ENCODE results near the gene RBM38.

RBM38 gene

DNA sequence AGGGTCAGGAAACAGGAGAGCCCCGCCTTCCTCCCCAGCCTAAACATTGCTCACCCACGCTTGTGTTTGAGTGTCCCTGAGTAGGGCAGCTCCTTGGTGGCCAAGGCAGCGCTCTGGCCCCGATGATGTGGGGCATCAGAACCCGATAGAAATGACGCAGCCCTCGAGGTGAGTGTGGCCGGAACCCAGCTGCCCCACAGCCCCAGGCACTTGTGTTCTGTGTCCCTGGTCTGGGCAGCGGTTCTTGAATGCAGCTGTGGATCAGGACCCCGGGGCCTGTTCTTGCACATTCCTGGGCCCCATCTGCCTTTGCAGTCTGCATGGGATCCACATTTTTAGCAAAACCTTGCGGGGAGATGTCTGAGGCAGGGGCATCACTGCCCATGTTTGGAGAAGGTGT lies 12.8 kb downstream of the RBM38 start:
- DNase-seq: no peak

DNA sequence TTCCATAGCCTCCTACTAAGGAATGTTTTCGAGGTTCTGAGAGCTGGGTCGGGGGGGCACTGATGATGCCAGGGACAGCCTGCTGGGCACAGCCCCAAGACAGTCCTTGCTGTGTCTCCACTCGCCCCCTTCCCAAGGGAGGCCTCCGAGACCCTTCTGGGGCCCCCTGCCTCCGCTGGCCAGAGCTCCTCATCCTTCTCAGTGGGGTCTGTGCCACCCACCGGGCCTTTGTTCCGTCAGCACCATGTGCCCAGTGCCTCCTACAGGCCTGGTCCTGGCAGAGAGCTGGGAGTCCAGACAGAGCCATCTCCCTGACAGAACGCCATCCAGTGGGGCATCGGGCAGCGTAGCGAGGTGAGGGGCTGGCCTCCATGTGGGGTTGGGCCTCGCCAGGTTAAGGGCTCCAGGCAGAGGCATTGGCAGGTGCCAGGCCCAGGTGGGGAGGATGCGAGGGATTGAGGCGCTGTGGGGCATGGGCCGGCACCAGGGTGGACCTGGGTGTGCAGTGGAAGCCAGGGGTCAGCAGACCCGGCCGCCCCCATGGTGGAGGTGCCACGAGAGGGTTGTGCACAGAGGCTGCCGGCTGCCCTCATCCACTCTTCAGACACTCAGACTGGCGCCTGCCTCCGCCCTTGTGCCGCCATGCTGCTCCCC lies 13.3 kb downstream of the RBM38 start:
- DNase-seq: no peak

GRCh38 chr20:57405236-57406016 lies 14.2 kb downstream of the RBM38 start:
- no peak for DNase-seq

GRCh38 chr20:57407541-57407956 lies 16.4 kb downstream of the RBM38 start:
- DNase-seq: no peak

- no peak for DNase-seq
Measured at GRCh38 chr20:57408131-57408530, 16.9 kb downstream of the RBM38 start.

- no peak for DNase-seq
Measured at GRCh38 chr20:57408536-57409233, 17.5 kb downstream of the RBM38 start.

DNA sequence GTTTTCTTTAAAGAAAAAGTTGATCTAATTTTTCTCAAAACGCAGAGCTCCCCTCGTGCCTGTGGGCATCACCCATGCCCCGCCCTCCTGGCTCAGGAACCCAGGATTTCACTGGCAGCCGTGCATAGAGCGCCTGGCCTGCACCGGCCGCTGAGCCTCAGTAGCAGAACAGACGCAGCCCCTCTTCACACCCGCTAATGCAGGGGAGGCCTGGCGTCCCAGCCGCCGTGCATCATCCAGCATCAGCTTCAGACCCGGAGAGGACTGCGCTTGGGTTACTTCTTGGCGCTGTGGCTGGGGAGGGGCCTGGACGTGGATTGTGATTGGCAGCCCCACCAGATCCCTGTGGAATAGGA lies 18.1 kb downstream of the RBM38 start:
- DNase-seq: no peak

GRCh38 chr20:57409672-57410397 lies 18.6 kb downstream of the RBM38 start:
- no peak for DNase-seq

DNA sequence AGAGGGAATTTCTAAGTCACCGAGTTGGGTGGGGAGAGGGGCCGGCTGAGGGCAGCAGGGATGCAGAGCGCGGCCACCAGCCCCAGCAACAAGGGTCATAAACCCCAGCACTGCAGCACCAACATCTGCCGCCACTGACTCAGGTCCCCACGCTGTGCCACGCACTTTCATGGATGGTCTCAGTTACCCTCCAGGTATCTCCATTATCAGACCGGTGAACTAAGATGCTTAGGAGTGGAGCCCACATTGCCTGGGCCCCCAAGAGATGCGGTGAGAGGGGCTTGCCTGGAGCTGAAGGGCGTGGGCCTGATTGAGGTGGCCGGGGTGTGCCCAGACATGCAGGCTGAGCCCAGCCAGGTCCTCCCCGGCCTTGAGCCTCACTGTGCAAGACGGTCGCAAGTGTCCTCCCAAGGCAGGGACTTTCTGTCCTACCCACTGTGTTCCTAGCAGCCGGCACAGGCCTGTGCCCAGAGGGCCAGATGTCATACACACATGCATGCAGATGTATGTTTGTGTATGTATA lies 19.3 kb downstream of the RBM38 start:
- no peak for DNase-seq

DNA sequence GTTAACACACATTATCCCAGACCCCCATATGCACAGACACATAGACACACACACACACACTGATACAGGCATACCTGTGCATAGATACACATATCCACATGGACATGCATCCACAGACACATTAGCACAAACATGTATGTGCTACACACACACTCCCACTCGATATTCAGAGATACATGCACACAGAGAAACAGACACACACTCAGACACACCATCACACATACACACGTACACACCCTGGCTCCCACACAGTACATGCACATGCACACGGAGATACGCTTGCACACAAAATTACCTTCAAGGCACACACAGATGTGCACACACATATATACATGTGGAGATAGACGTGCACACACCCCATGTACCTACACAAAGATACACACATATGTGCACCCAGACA lies 19.7 kb downstream of the RBM38 start:
- no peak for DNase-seq

DNA sequence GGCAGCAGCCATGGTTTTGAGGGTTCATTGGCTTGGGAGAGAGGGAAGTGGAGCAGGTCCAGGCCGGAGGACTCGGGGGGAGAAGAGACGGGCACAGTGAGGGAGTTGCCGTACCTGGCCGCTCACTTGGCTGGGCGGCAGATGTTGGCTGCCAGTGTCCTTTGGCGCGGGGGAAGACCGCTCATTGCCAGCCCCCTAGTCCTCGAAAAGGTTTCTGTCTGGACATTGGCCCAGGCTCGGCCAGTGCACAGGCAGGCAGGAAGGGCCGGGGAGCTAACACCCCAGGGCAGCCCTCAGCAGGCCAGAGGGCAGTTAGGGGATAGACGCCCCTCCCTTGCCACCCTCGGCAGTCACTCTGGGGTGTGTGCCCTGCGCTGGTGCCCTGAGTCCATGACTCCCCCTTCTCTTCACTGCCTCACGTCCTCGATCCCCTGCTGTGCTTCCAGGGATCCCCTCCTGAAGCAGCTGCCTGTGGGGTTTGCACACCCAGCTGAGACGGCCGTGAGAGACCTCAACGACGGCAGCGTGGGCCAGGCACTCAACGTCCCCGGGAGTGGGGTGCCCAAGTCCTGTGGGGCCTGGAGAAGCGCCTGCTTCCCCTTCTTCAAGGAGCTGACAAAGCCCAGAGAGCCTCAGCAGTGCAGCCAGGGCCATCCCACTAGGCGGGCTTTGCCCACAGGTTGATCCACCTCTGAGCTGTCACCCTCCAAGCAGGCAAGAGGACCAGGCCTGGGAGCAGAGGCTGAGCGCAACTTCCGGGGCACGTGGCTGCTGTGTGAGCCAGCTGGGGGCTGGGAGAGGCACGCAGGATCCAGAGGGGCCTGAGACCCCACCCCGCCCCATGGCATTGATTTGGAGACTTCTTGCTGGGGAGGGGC lies 20.4 kb downstream of the RBM38 start:
- DNase-seq: no peak

DNA sequence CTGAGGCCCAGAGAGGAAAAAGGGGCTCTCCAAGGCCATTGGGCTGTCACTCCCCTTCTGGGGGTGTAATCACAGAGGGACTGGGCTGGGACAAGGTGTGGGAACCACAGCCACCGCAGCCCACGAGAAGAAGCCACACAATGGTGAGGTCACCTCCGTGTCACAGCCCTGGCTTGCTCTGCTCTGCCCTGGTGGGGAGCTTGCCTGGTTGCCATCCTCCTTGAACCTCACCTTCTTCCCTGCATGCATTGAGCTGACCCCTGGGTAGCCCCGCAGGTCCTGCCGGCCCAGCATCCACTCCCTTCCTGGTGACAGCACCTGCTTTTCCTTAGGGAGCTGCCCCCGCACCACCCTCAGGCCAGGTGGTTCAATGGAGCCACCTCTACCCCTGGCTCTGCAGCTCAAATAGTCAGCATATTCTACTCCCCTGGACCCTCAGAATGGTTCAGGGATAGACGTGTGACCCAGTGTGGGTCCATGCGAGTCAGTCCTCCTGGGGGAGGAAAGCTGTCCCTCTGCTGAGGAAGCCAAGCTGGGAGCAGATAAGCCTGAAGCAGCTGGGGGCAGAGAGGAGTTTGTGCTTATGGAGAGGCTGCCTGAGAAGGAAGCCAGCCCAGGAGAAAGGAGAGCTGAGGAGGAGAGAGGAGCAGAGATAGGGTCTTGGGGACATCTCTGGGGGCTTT lies 21.3 kb downstream of the RBM38 start:
- DNase-seq: no peak

DNA sequence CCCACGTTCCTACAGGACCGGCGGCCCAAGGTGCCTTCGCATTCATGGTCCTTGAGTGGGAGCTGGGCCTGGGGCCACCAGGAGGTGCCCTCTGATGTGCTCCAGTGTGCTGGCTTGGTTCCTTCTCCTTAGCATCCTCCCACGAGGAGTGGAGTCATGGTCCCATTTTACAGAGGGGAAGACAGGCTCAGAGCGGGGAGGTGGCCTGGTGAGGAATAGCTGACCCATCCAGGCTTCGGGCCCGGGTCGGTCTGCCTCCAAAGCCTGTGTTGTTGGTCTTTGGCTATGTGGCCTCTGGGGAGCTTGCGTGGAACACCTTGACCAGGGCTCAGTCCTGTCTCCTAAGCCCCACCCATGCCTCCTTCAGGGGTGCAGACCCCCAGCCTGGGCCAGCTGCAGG lies 22.8 kb downstream of the RBM38 start:
- no peak for DNase-seq

DNA sequence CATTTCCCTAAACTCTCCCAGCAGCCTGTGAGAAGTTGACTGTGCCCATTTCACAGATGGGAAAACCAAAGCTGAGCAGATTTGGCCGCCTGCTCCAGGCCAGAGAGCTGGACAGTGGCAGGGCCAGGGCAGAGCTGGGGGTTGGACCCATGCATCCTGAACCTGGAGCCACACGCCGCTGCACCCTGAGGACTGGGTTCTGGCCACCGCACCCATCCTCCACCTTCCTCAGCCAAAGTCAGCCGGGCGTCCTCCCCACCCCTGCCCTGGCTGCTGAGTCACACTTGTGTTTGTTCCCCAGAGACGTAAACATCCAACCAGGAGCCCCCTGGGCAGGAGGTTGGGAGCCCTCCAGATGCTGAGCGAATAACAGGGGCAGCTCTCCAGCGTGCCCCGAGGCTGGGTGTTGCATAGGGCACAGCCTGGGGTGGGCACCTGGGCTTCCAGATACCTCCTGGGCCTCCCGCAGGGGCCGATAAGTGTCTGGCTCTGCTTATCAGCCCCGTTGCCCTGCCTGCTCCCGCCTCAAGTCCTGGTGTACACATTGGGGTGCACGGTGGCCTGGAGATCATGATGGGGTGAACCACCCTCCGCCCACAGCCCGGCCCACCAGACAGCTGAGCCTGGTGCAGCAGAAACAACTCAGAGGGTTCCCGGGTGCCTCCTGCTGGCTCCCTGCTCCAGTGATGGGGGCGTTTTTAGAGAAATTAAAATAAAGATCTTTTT lies 23.8 kb downstream of the RBM38 start:
- no peak for DNase-seq

DNA sequence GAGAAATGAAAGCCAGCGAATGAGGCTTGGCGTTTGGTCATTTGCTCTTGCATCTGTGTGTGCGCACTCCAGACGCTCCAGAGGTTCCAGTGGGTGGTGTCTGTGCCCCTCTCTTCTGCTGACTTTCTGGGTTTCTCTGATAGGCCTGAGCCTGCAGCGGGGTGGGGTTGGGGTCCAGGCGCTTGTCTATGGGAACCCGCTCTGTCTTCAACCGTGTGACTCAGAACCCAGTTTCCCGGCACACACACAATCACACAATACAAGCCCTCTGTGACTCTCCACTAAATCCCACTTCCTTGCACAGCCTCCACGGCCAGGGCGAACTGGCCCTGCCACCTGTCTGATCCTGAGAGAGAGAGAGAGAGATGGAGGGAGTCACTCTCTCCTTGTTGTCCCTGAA lies 24.6 kb downstream of the RBM38 start:
- no peak for DNase-seq

- DNase-seq: no peak
Measured at GRCh38 chr20:57416296-57417022, 25.3 kb downstream of the RBM38 start.

DNA sequence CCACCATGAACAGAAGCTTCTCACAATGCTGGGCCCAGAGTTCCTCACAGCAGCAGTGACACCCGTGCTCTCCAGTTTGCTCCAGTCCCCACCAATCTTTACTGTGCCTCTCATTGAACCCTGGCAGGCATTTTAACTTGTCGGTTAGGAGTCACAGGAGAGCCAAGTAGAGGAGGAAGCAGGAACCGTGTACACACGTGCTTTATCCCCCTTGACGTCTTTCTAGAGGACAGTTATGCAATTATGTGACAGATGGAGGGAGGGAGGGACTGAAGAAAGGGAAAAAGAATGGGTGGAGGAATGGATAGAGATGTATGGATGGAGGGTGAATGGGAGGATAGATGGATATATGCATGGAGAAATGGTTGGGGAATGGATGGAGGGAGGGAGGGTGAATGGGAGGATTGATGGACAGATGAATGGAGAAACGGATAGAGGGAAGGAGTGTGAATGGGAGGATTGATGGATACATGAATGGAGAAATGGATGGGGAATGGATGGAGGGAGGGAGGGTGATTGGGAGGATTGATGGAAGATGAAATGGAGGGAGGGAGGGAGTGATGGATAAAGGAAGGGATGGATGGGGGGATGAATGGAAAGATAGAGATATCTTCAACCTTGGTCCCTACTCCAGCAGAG lies 26.0 kb downstream of the RBM38 start:
- DNase-seq: no peak

GRCh38 chr20:57417830-57418780 lies 26.9 kb downstream of the RBM38 start:
- DNase-seq: no peak

Measured in activated CD4-positive, alpha-beta T cell treated with anti-CD3 and anti-CD28 coated beads, Interleukin-2, amount 50 U/mL, for 1 hour (primary cell).